Iris pigment epithelial cell (primary cell): ENCODE data around the gene IDH2.

Experiments used
- DNase-seq: peaks from one replicate; pipeline ENCODE4 v3.0.0-alpha.2; 2011; ENCODE audit warnings: low read depth

Gene IDH2

DNA sequence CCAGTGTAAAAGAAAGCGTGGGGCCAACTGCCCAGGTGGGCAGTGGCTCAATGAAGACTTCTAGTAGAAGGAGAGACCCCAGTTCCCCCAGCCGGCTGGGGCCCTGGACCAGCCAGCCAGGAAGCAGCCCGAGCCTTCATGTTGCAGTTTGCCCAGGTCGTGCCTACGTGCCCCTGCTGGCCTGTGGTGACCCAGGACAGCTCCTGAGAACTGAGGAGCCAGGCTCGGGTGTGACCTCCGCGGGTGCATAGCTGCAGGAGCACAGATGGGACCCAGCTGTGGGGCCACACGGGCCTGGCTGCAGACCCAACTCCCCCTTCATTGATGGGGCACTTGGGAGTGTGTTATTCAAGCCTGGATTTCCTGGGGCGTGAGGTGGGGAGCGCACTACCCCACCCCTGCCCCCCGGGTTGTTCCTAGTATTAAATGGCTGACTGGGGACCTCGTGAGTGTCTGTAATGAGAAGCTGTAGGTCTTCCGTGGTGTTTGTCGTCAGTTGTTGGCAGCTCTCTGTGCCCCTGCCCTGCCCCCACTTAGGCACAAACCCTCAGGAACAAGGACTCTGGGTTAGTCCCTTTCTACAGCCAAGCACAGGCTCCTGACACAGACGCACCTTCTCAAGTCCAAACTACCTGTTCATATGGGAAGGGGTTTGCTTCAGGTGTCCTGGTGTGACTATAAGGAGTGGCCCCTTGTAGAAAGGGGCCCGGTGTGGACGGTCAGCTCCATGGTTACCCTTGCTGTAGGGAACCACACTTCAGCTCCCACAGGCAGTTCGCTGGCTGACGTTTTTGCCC is 39.1 kb downstream of the IDH2 start:
- DNase-seq, result no peak

GRCh38 chr15:90062462-90062932 is 39.8 kb downstream of the IDH2 start:
- no peak for DNase-seq

- DNase-seq, result peak; percentile 22
Measured at GRCh38 chr15:90062023-90062442, 40.2 kb downstream of the IDH2 start.

DNA sequence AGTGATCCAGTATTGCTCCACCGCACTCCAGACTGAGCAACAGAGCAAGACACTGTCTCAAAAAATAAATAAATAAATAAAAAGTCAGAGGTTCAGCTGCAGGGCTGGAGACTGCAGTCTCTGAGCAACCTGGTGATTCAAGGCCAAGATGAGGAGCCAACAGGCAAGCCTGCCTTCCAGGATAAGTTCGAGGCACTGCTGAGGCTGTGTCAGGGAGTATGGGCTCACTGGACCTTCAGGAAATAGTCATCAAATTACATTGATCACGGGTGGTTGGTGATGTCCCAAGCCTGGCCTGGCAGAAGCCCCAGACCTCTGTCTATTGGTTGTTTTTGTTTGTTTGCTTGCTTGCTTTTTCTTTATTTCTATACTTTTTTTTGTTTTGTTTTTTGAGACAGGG is 41.5 kb downstream of the IDH2 start:
- peak; percentile 37 for DNase-seq

- no peak for DNase-seq
Measured at GRCh38 chr15:90059208-90059985, 42.9 kb downstream of the IDH2 start.

DNA sequence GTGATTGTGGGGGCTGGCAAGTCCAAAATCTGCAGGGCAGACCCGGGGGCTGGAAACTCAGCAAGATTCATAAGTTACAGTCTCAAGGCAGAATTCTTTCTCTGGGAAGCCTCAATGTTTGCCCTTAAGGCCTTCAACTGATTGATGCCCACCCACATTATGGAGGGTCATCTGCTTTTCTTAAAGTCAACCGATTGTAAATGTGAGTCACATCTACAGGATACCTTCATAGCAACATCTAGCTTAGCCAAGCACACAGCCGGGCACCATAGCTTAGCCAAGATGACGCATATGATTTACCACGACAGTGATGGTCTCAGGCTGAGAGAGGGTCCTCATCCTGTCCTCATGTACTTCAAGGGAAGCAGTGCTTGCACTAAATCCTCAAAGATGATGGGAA is 43.5 kb downstream of the IDH2 start:
- DNase-seq, result no peak

DNA sequence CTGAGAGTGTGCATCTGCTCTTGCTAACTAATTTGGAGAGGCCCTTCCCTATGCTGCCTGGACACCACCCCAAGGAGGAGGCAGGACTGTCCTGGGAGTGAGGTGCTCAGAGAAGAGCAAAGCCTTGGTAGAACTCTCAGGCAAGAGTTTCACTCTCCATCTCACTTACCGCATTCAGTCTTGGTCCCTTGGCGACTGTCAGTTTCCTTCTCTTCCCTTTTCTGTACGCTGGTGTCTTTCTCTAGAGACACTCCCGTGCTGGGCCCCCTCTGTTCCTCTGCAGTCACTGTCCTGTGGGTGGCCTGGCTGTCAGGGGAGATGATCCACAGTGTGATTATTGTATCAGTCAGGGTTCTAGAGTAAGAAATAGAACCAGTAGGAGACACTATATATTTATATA is 44.0 kb downstream of the IDH2 start:
- no peak for DNase-seq

DNA sequence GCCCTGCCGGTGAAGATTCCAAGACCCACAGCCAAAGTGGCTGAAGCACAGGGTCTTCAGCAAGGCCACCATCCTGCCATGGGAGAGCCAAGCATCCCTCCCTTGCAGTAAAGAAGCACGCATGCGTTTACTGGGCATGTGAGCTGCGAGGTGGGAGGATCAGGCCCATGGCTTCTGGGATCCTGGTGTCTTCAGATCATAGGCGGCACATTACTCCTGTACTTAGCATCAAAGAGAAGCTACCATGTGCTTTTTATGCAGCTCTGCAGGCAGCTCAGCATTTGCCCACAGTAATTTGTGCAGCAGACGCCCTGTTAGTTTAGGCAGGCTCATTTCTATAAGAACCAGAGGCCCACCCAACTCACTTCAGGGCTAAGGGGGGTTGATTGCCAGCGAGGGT is 45.7 kb downstream of the IDH2 start:
- DNase-seq, result no peak

- no peak for DNase-seq
Measured at GRCh38 chr15:90055182-90055581, 47.1 kb downstream of the IDH2 start.

DNA sequence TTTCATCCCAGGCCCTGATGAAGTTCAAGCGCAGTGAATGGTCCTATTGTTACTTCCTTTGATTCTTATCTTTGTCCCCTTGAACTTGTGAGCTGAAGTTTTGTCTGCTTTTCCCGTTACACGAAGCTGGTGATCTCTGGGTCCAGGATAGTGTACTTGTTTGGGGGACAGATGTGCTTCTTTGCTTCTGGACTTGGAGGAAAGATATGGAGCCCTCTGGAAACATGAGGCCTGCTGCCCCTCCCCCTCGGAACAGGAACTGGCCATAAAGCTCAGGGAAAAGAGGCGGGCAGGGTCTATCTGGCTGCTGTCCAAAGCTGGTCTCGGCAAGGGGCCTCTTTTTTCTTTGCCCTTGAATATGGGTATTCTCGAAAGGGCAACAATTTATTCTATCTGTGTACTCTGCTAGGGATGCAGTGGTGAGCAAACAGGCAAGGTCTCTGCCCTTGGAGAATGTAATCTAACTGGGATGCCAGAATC is 47.6 kb downstream of the IDH2 start:
- no peak for DNase-seq

- no peak for DNase-seq
Measured at GRCh38 chr15:90053685-90054466, 48.4 kb downstream of the IDH2 start.

GRCh38 chr15:90051874-90052273 is 50.4 kb downstream of the IDH2 start:
- DNase-seq, result no peak

- no peak for DNase-seq
Measured at GRCh38 chr15:90049666-90050604, 52.3 kb downstream of the IDH2 start.

GRCh38 chr15:90049030-90049429 is 53.2 kb downstream of the IDH2 start:
- peak; percentile 23 for DNase-seq

DNA sequence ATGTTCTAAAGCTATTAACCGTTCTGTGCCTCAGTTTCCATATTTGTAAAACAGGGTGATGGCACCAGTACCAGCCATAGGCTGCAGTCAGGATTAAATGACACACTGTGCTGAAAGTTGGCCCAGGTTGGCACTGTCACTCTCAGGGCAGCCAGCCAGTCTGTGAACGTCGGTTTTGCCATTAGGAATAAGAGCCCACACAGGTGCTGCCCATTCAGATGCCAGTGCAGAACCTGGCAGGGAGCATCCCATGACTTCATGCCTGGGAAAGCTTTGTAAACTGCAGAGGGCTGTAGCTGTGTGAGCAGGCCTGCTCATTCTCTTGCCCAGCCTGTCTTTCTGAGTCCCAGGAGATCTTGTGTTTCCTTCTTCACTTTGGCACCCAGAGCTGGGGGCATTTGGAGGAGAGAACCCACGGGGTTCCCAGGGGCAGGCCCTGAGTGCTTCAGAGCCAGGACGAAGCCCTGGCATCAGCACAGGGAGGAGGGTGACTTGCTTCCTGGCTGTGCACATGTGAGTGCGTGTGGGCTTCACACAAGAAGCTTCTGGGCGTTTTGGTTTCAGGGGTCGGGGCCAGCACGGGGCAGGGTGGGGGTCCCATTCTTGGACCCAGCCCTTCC is 54.2 kb downstream of the IDH2 start:
- DNase-seq, result no peak

- no peak for DNase-seq
Measured at GRCh38 chr15:90046911-90047392, 55.3 kb downstream of the IDH2 start.

GRCh38 chr15:90046289-90046688 is 56.0 kb downstream of the IDH2 start:
- DNase-seq, result no peak

DNA sequence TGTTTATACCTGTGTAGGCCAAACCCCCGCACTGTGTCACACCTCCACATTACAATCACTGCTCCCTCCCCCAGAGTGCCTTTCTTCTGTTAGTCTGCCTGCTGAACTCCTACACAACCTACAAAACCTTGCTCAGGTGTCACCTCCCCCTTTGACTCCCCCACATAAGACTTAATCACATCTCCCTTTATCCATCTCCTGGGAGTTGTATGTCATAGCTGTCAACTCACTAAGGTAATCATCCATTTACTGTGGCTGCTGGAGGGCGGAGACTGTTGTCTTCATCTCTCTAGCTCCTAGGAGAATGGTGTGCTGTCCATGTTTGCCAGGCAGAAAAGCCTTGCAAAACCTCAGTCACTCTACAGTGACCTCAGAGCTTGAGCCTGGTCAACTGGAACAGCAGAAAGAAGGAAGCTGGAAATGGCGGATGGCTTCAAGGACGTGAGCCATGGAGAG is 57.3 kb downstream of the IDH2 start:
- DNase-seq, result no peak

- no peak for DNase-seq
Measured at GRCh38 chr15:90044191-90044590, 58.1 kb downstream of the IDH2 start.

DNA sequence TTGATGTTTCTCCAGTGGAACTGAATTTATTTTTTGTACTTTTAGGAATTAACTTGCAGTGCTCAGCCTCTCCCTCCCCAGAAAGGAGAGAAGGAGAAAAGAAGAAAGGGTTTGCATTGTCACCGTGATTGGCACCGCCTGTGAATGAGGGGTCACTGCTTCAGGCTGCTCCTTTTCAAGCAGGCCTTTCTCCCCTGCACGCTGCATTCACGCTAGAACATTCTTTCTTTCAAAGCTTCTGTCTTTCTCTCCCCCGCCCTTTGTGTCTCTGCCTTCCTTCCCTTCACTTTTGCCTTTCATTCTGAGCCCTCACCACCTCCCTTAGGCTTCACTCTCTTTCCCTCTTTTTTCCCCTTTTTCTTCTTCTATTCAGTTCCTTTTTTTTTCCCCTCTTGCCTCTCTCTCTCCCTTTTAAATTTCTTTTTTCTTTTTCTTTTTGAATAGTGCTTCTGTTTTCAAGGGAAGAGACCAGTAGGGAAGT is 58.7 kb downstream of the IDH2 start:
- DNase-seq, result no peak
